SJSA1 (cell line): Measurements from ENCODE around the gene C15orf61. TPM values are rescaled to one million over a fixed set of nuclear protein-coding genes. Genes with fewer than 3 reads are reported as not detected.

Experiments
- DNase-seq, 2 experiments: peaks; one replicate each; pipeline ENCODE4 v3.0.0-alpha.2; 2015 to 2020; ENCODE audit warnings: low spot score in 2 of 2, low read depth in 1 of 2
- H3K27ac ChIP-seq: fragments of 250-450 bp; sonication (Bioruptor Pico); 2 replicates; pipeline ENCODE4 v1.5.1; 2020; ENCODE audit warnings: mild to moderate bottlenecking, moderate library complexity
- H3K27me3 ChIP-seq: fragments of 250-450 bp; sonication (Bioruptor Pico); replicated peaks from 2 replicates; pipeline ENCODE4 v1.5.1; 2020; ENCODE audit warnings: mild to moderate bottlenecking, moderate library complexity
- H3K36me3 ChIP-seq: fragments of 250-450 bp; sonication (Bioruptor Pico); 2 replicates; pipeline ENCODE4 v1.5.1; 2020; ENCODE audit warnings: mild to moderate bottlenecking
- H3K4me1 ChIP-seq: fragments of 250-450 bp; sonication (Bioruptor Pico); replicated peaks from 2 replicates; pipeline ENCODE4 v1.6.1; 2021; ENCODE audit warnings: mild to moderate bottlenecking
- H3K4me3 ChIP-seq: fragments of 250-450 bp; sonication (Bioruptor Pico); 2 replicates; pipeline ENCODE4 v1.5.1; 2020; ENCODE audit warnings: mild to moderate bottlenecking
- H3K9me3 ChIP-seq: fragments of 250-450 bp; sonication (Bioruptor Pico); replicated peaks from 2 replicates; pipeline ENCODE4 v1.5.1; 2020; ENCODE audit warnings: mild to moderate bottlenecking
- total RNA-seq: library from RNA; depleted of rRNA; stranded (reverse); fragments of >200 nt; shearing (Covaris generic); gene quantifications from 2 replicates; pipeline ENCODE4 v1.2.3, GENCODE V29; 2014; rRNA removed

C15orf61 gene
- total RNA-seq, 1 experiment from 2014 or later: 3.1 TPM

- H3K27ac ChIP-seq: no peak overlapping the region
- H3K9me3 ChIP-seq: no peaks in the 10 kb centered on the region
- H3K4me3 ChIP-seq: no peak overlapping the region
- no peak for DNase-seq
- peaks cover 6% of the 10 kb centered on the region; the same call in 1 of the 2 replicates for H3K36me3 ChIP-seq
- peaks cover 11% of the 10 kb centered on the region; the same call in 1 of the 2 replicates for H3K4me1 ChIP-seq
- no peaks in the 10 kb centered on the region for H3K27me3 ChIP-seq
Measured at GRCh38 chr15:67569668-67570067, 48.7 kb downstream of the C15orf61 start.

GRCh38 chr15:67570875-67571647, 50.1 kb downstream of the C15orf61 start:
- no peak for DNase-seq
- peaks cover 11% of the 10 kb centered on the region; the same call in 1 of the 2 replicates for H3K4me1 ChIP-seq
- no peak overlapping the region for H3K27ac ChIP-seq

GRCh38 chr15:67571648-67572415, 50.9 kb downstream of the C15orf61 start:
- H3K4me1 ChIP-seq: peaks cover 11% of the 10 kb centered on the region; the same call in 1 of the 2 replicates

More at GRCh38 chr15:67570875-67571647, 50.1 kb downstream of the C15orf61 start:
- Histone ChIP-seq H3K9me3 (no peaks in the 10 kb centered on the region), H3K27me3 (no peaks in the 10 kb centered on the region), H3K4me3 (no peak overlapping the region), H3K36me3 (peaks cover 6% of the 10 kb centered on the region; the same call in 1 of the 2 replicates)

GRCh38 chr15:67573194-67573593, 52.3 kb downstream of the C15orf61 start:
- H3K4me1 ChIP-seq: peaks cover 11% of the 10 kb centered on the region; the same call in 1 of the 2 replicates
- H3K4me3 ChIP-seq: no peak overlapping the region
- no peaks in the 10 kb centered on the region for H3K9me3 ChIP-seq
- H3K36me3 ChIP-seq: peaks cover 6% of the 10 kb centered on the region; the same call in 1 of the 2 replicates
- DNase-seq: no peak
- H3K27ac ChIP-seq: no peak overlapping the region
- H3K27me3 ChIP-seq: no peaks in the 10 kb centered on the region

More at GRCh38 chr15:67571648-67572415, 50.9 kb downstream of the C15orf61 start:
- Histone ChIP-seq H3K4me3 (no peak overlapping the region), H3K27me3 (no peaks in the 10 kb centered on the region), H3K27ac (no peak overlapping the region), H3K36me3 (peaks cover 6% of the 10 kb centered on the region; the same call in 1 of the 2 replicates), H3K9me3 (no peaks in the 10 kb centered on the region)
- no peak for DNase-seq

GRCh38 chr15:67575039-67575502, 54.1 kb downstream of the C15orf61 start:
- Histone ChIP-seq H3K4me3 (no peak overlapping the region), H3K27ac (no peak overlapping the region), H3K4me1 (no peaks in the 10 kb centered on the region), H3K27me3 (no peaks in the 10 kb centered on the region), H3K36me3 (peaks cover 2% of the 10 kb centered on the region; the same call in 1 of the 2 replicates), H3K9me3 (no peaks in the 10 kb centered on the region)
- no peak for DNase-seq

- no peak for DNase-seq
- Histone ChIP-seq H3K9me3 (no peaks in the 10 kb centered on the region), H3K27me3 (no peaks in the 10 kb centered on the region), H3K36me3 (no peaks in the 10 kb centered on the region), H3K27ac (no peak overlapping the region), H3K4me3 (no peak overlapping the region), H3K4me1 (no peaks in the 10 kb centered on the region)
Measured at GRCh38 chr15:67578020-67578600, 57.2 kb downstream of the C15orf61 start.

GRCh38 chr15:67579164-67579563, 58.2 kb downstream of the C15orf61 start:
- Histone ChIP-seq H3K9me3 (no peaks in the 10 kb centered on the region), H3K4me3 (no peak overlapping the region), H3K36me3 (no peaks in the 10 kb centered on the region), H3K4me1 (no peaks in the 10 kb centered on the region), H3K27ac (no peak overlapping the region), H3K27me3 (no peaks in the 10 kb centered on the region)
- DNase-seq: no peak

Other genes with a start within 250 kb of the C15orf61 start
- 1.0 and 4.3 TPM in 2 replicates for gene MAP2K5, start 21.6 kb downstream of the C15orf61 start, total RNA-seq